ENCODE measurements around the gene SIRT2. TPM values are rescaled to one million over a fixed set of nuclear protein-coding genes. Genes with fewer than 3 reads are reported as not detected.

Gene SIRT2
- total and polyA plus RNA-seq, 2 of the 13 experiments (the other 11 are each of a cell fraction or from before 2014, with no cell fraction given) = 22.3 to 26.1 TPM

- TF ChIP-seq ZNF180 (CRISPR knock-in tag; IDR thresholded peaks at IDR 0.05; ENCODE audit: borderline replicate concordance, low read depth) = no peak
- no peak for TF ChIP-seq PHF20 (CRISPR knock-in tag; IDR thresholded peaks at IDR 0.05)
- TF ChIP-seq ZNF709 (CRISPR knock-in tag; IDR thresholded peaks at IDR 0.05) = no peak; the same call in 1 of the 2 replicates
- peak; percentile 50; the same call in 1 of the 2 replicates for TF ChIP-seq CBX5 (CRISPR knock-in tag; IDR thresholded peaks at IDR 0.05; ENCODE audit: borderline replicate concordance)
- TF ChIP-seq ESRRA (CRISPR knock-in tag; IDR thresholded peaks at IDR 0.05; ENCODE audit: low read depth) = no peak
- no peak; the same call in 1 of the 2 replicates for TF ChIP-seq NRL (CRISPR knock-in tag; IDR thresholded peaks at IDR 0.05; ENCODE audit: borderline replicate concordance)
- TF ChIP-seq SIN3B (IDR thresholded peaks at IDR 0.05; ENCODE audit: low read length) = no peak
- peak; percentile 78 for TF ChIP-seq ELF3 (CRISPR knock-in tag; IDR thresholded peaks at IDR 0.05)
- TF ChIP-seq KLF13 (CRISPR knock-in tag; IDR thresholded peaks at IDR 0.05) = no peak
- 0 out of 2 replicates have a peak, but pooled peaks have one; percentile 82 for TF ChIP-seq ZNF616 (CRISPR knock-in tag; IDR thresholded peaks at IDR 0.05; ENCODE audit: low read depth)
- no peak for TF ChIP-seq MLLT10 (CRISPR knock-in tag; IDR thresholded peaks at IDR 0.05)
- TF ChIP-seq ZNF605 (CRISPR knock-in tag; IDR thresholded peaks at IDR 0.05) = no peak
- TF ChIP-seq TBX2 (CRISPR knock-in tag; IDR thresholded peaks at IDR 0.05; ENCODE audit: borderline replicate concordance) = no peak; the same call in 1 of the 2 replicates
- no peak; the same call in 1 of the 2 replicates for TF ChIP-seq SMAD1 (CRISPR knock-in tag; IDR thresholded peaks at IDR 0.05; ENCODE audit: borderline replicate concordance, low read depth)
- no peak for TF ChIP-seq ZKSCAN5 (CRISPR knock-in tag; IDR thresholded peaks at IDR 0.05)
- peak; percentile 76; the same call in 1 of the 2 replicates for TF ChIP-seq ZNF329 (CRISPR knock-in tag; IDR thresholded peaks at IDR 0.05; ENCODE audit: low read depth)
- no peak for TF ChIP-seq SNAPC5 (CRISPR knock-in tag; IDR thresholded peaks at IDR 0.05; ENCODE audit: borderline replicate concordance)
- no peak; the same call in 1 of the 2 replicates for TF ChIP-seq UBTF (CRISPR knock-in tag; IDR thresholded peaks at IDR 0.05)
- TF ChIP-seq ZGPAT (CRISPR knock-in tag; IDR thresholded peaks at IDR 0.05) = peak; percentile 68
- TF ChIP-seq CSRNP1 (CRISPR knock-in tag; IDR thresholded peaks at IDR 0.05) = no peak
- TF ChIP-seq ZNF160 (CRISPR knock-in tag; IDR thresholded peaks at IDR 0.05) = peak; percentile 72; the same call in 1 of the 2 replicates
- no peak for TF ChIP-seq ATF2 (CRISPR knock-in tag; IDR thresholded peaks at IDR 0.05)
- TF ChIP-seq ZNF138 (CRISPR knock-in tag; IDR thresholded peaks at IDR 0.05; ENCODE audit: low read depth) = 0 out of 2 replicates have a peak, but pooled peaks have one; percentile 62
- TF ChIP-seq NFRKB (IDR thresholded peaks at IDR 0.05) = no peak
Measured at GRCh38 chr19:38851622-38852230, 47.7 kb downstream of the SIRT2 start (continued).

Measured in HepG2 (cell line).